Heart left ventricle (tissue), 16 donors: ENCODE measurements around the gene CES2. TPM values are rescaled to one million over a fixed set of nuclear protein-coding genes. Genes with fewer than 3 reads are reported as not detected.
A peak's percentile ranks its signal among the peaks of the same experiment; 100 is the strongest.
"Not testable (repeated sequence)": the region's sequence is repeated elsewhere in the genome, so short reads cannot be mapped to it uniquely, and the experiment has no call there.

Experiments used
- ATAC-seq, 4 donors: fragments of 200-7000 bp; cut with Tn5 transposase; one replicate each; pipeline ENCODE4 v1.9.1; 2020 to 2022; ENCODE audit warnings: moderate library complexity in 4 of 4, mild to moderate bottlenecking in 3 of 4, moderate number of reproducible peaks in 1 of 4
- DNase-seq, 5 donors: peaks; one replicate each; pipeline ENCODE4 v3.0.0-alpha.2; 2020
- H3K27ac ChIP-seq, 12 donors: fragments of 200-600 bp; sonication (generic) in 4 of 12; one replicate each; pipeline versions ENCODE4 v1.5.0 to v1.8.0; 2016 to 2022; ENCODE audit warnings: mild to moderate bottlenecking in 2 of 12
- H3K27me3 ChIP-seq, 9 donors: fragments of 200-600 bp; sonication (generic) in 2 of 9; one replicate each; pipeline versions ENCODE4 v1.5.1 to v1.8.0; 2016 to 2022; ENCODE audit warnings: mild to moderate bottlenecking in 3 of 9
- H3K36me3 ChIP-seq, 9 donors: fragments of 200-600 bp; sonication (generic) in 2 of 9; one replicate each; pipeline versions ENCODE4 v1.5.0 to v1.8.0; 2018 to 2022; ENCODE audit warnings: mild to moderate bottlenecking in 2 of 9
- H3K4me1 ChIP-seq, 12 donors: fragments of 200-600 bp; sonication (generic) in 4 of 12; one replicate each; pipeline versions ENCODE4 v1.5.0 to v1.8.0; 2016 to 2022; ENCODE audit warnings: mild to moderate bottlenecking in 3 of 12
- H3K4me3 ChIP-seq, 12 donors: fragments of 200-600 bp; sonication (generic) in 4 of 12; one replicate each; pipeline versions ENCODE4 v1.5.0 to v1.8.0; 2017 to 2022; ENCODE audit warnings: mild to moderate bottlenecking in 9 of 12, moderate library complexity in 4 of 12
- H3K9me3 ChIP-seq, 12 donors: fragments of 200-600 bp; sonication (generic) in 4 of 12; one replicate each; pipeline versions ENCODE4 v1.5.0 to v1.8.0; 2016 to 2022; ENCODE audit warnings: mild to moderate bottlenecking in 1 of 12
- CTCF ChIP-seq, 12 donors: fragments of 200-600 bp; sonication (generic) in 4 of 12; IDR thresholded peaks; one replicate each; pipeline versions ENCODE4 v1.5.0 to v1.8.0; 2018 to 2022; ENCODE audit warnings: antibody characterized with exemption in 12 of 12, mild to moderate bottlenecking in 5 of 12
- POLR2A ChIP-seq, 2 donors: fragments of 450-650 bp; IDR thresholded peaks; one replicate each; pipeline ENCODE4 v1.6.1; 2017; ENCODE audit warnings: antibody characterized with exemption in 2 of 2, mild to moderate bottlenecking in 2 of 2, moderate library complexity in 2 of 2
- WGBS, 4 donors: extraction: QIAGEN DNeasy Blood & Tissue Kit in 2 of 4; methylation state at CpG; one replicate each; pipeline versions ENCODE4 v1.1.5 to v1.1.7; 2013 to 2018; 5-methylcytosine and 5-hydroxymethylcytosine counted together
- intact Hi-C, 10 donors: fragments of 100-400 bp; cut with DNase I; formaldehyde crosslinking; loops; one replicate each; pipeline versions ENCODE4 v1.11.1 to v1.14.2; 2022
- polyA plus RNA-seq, 2 donors: library from polyadenylated mRNA; stranded (reverse); fragments of 200-250 nt; gene quantifications; one replicate each; pipeline ENCODE4 v1.2.3, GENCODE V29; 2013
- total RNA-seq, 9 donors: library from RNA; depleted of rRNA in 2 of 9; stranded (reverse); fragments of >200 nt in 2 of 9; fragmentation: NEBNext Ultra II Directional in 3 of 9; extraction: Animal tissue kit (Norgen Biotek cat#: 25700) in 3 of 9; gene quantifications; one replicate each; pipeline versions ENCODE4 v1.1.0 to v1.2.4, GENCODE V29; 2016 to 2023
- donor health status: ischemic (EF 13 %, LVEDD 7.1; RV severe dilation, severe dysfunction).
- donor health status: healthy with polysubstance abuse.
- donor health status: DM: no; HTN: yes; CAD: no.
- donor health status: DM: no; HTN: no; CAD: no.
- donor health status: ischemic (EF 25% LVEDD 6.9; RV normal size, moderate dysfunction).
- donor health status: ischemic (EF 25% LVEDD 5.7; RV mildly dilated, moderate dysfunction).
- donor health status: healthy.
- donor health status: DM: yes; HTN: yes; CAD: no.
- donor health status: ischemic (EF 35%, LVEDD 5.7; RV mildly dilated, moderate dysfunction).
- donor health status: nonischemic (EF 11% LVEDD 7.7; RV severe dilation, severe dysfunction).
- donor health status: DM: yes; HTN: yes; CAD: no.
- donor health status: PGD.
- donor health status: ischemic (EF 29% LVEDD 5.4; RV normal size, mild dysfunction).
- donor health status: nonischemic (EF 23%, LVEDD 6.1; RV moderate dilation, normal function).

Gene CES2
- total and polyA plus RNA-seq, 11 donors, result 40.9 to 157 (median 78.8) TPM

GRCh38 chr16:66954097-66954659, 18.9 kb downstream of the CES2 start:
- Histone ChIP-seq H3K36me3 (no peaks in the 10 kb centered on the region), H3K27me3 (peaks cover 0 to 25% (median 0%) of the 10 kb centered on the region in 9 donors), H3K27ac (no peak overlapping the region), H3K4me1 (peaks cover 0 to 6% (median 0%) of the 10 kb centered on the region in 12 donors), H3K4me3 (no peak overlapping the region), H3K9me3 (peaks cover 0 to 6% (median 0%) of the 10 kb centered on the region in 12 donors)
- intact Hi-C loops, result loop anchor here in 2 of 10 donors (2.0 to 5.0 kb wide), 3 partner anchors 57 to 231 kb away; no protein-coding TSS in a partner anchor
- peak in 3 of 5 donors; percentile 66 to 73 (median 68) for DNase-seq
- TF ChIP-seq CTCF (IDR thresholded peaks at IDR 0.05) (peak; percentile 63 to 86 (median 78)), POLR2A (IDR thresholded peaks at IDR 0.05) (no peak)
- ATAC-seq, result peak in 3 of 4 donors; percentile 71 to 80 (median 80)
- 20 to 25% (median 21%) methylated on average over 8 of the region's 8 CpGs for WGBS, 4 donors

- DNase-seq, H3K36me3 ChIP-seq, ATAC-seq, H3K27ac ChIP-seq, H3K4me3 ChIP-seq, H3K9me3 ChIP-seq: not testable (repeated sequence)
- intact Hi-C loops, result loop anchor here in 1 of 10 donors (2.0 kb wide), 2 partner anchors 61 to 229 kb away; no protein-coding TSS in a partner anchor
- Histone ChIP-seq H3K4me1 (peaks cover 0 to 13% (median 0%) of the 10 kb centered on the region in 12 donors), H3K27me3 (peaks cover 0 to 13% (median 0%) of the 10 kb centered on the region in 9 donors)
- 71 to 76% (median 74%) methylated on average over 17 of the region's 17 CpGs for WGBS, 4 donors
Measured at GRCh38 chr16:66955363-66956153, 20.2 kb downstream of the CES2 start.

GRCh38 chr16:66956154-66956457, 20.8 kb downstream of the CES2 start:
- H3K9me3 ChIP-seq, DNase-seq, H3K27ac ChIP-seq, intact Hi-C loops, H3K4me3 ChIP-seq, ATAC-seq, H3K36me3 ChIP-seq: not testable (repeated sequence)
- Histone ChIP-seq H3K27me3 (peaks cover 0 to 10% (median 0%) of the 10 kb centered on the region in 9 donors), H3K4me1 (peaks cover 0 to 18% (median 0%) of the 10 kb centered on the region in 12 donors)
- WGBS, 4 donors, result 73 to 100% (median 80%) methylated on average over 1 of the region's 1 CpG

- H3K27ac ChIP-seq, result no peak overlapping the region
- intact Hi-C loops, result no loop called here
- H3K27me3 ChIP-seq, result no peaks in the 10 kb centered on the region
Measured at GRCh38 chr16:66958857-66959703, 23.8 kb downstream of the CES2 start.

GRCh38 chr16:66959704-66960161, 24.4 kb downstream of the CES2 start:
- no peaks in the 10 kb centered on the region for H3K36me3 ChIP-seq
- H3K27me3 ChIP-seq, result no peaks in the 10 kb centered on the region
- WGBS, 4 donors, result 56 to 73% (median 62%) methylated on average over 4 to 5 of the region's 5 CpGs
- peak overlapping the region in 1 of 12 donors; percentile 18 for H3K27ac ChIP-seq
- peak in 2 of 5 donors; percentile 47 to 57 for DNase-seq
- no peak for TF ChIP-seq CTCF (IDR thresholded peaks at IDR 0.05)
- TF ChIP-seq POLR2A (IDR thresholded peaks at IDR 0.05), result no peak
- peaks cover 0 to 33% (median 0%) of the 10 kb centered on the region in 12 donors for H3K4me1 ChIP-seq
- no peak overlapping the region for H3K4me3 ChIP-seq
- intact Hi-C loops, result no loop called here
- ATAC-seq, result peak in 3 of 4 donors; percentile 12 to 63 (median 26)
- H3K9me3 ChIP-seq, result no peaks in the 10 kb centered on the region

More at GRCh38 chr16:66958857-66959703, 23.8 kb downstream of the CES2 start:
- Histone ChIP-seq H3K4me1 (peaks cover 0 to 33% (median 0%) of the 10 kb centered on the region in 12 donors), H3K9me3 (no peaks in the 10 kb centered on the region), H3K4me3 (no peak overlapping the region), H3K36me3 (no peaks in the 10 kb centered on the region)
- DNase-seq (peak in 1 of 5 donors; percentile 9), ATAC-seq (no peak)
- WGBS, 4 donors, result 77 to 85% (median 80%) methylated on average over 7 of the region's 7 CpGs
- TF ChIP-seq POLR2A (IDR thresholded peaks at IDR 0.05), result no peak
